K562 (cell line): ENCODE results near the gene ZCRB1. TPM values are rescaled to one million over a fixed set of nuclear protein-coding genes. Genes with fewer than 3 reads are reported as not detected.

Source experiments
- CBFA2T2 ChIP-seq: fragments of 450-650 bp; conservative IDR thresholded peaks from 2 replicates; pipeline ENCODE4 v1.6.1; 2017; ENCODE audit warnings: mild to moderate bottlenecking
- ELF1 ChIP-seq: fragments of 200-800 bp; sonication (Bioruptor generic); IDR thresholded peaks from 2 replicates; pipeline ENCODE4 v1.6.1; 2016; ENCODE audit warnings: missing genetic modification characterization, missing compliant biosample characterization
- EP300 ChIP-seq: IDR thresholded peaks from 2 replicates; pipeline ENCODE4 v1.6.1; 2012; ENCODE audit warnings: low read length, improper control_type of control experiment
- FOSL1 ChIP-seq: fragments of 200-800 bp; sonication (Bioruptor generic); conservative IDR thresholded peaks from 2 replicates; pipeline ENCODE4 v1.6.1; 2016; ENCODE audit warnings: missing genetic modification characterization, missing compliant biosample characterization
- FOXJ3 ChIP-seq: sonication (generic); formaldehyde crosslinking; IDR thresholded peaks from 2 replicates; pipeline ENCODE4 v1.4.0; 2020; ENCODE audit warnings: mild to moderate bottlenecking, missing genetic modification reagents
- GTF2F1 ChIP-seq: IDR thresholded peaks from 2 replicates; pipeline ENCODE4 v1.6.1; 2011; ENCODE audit warnings: low read depth, low read length, improper control_type of control experiment
- HEY1 ChIP-seq: fragments of 250-450 bp; sonication (Bioruptor Pico); IDR thresholded peaks from 2 replicates; pipeline ENCODE4 v1.5.0; 2020; ENCODE audit warnings: mild to moderate bottlenecking, moderate library complexity, borderline replicate concordance
- JUNB ChIP-seq: fragments of 450-650 bp; formaldehyde crosslinking; conservative IDR thresholded peaks from 2 replicates; pipeline ENCODE4 v1.4.0; 2020; ENCODE audit warnings: mild to moderate bottlenecking
- MTA3 ChIP-seq: fragments of 450-650 bp; formaldehyde crosslinking; IDR thresholded peaks from 2 replicates; pipeline ENCODE4 v1.6.1; 2017; ENCODE audit warnings: mild to moderate bottlenecking, borderline replicate concordance
- NCOR1 ChIP-seq: fragments of 450-650 bp; IDR thresholded peaks from 2 replicates; pipeline ENCODE4 v1.6.1; 2016; ENCODE audit warnings: mild to moderate bottlenecking, moderate library complexity
- NFRKB ChIP-seq: fragments of 450-650 bp; IDR thresholded peaks from 2 replicates; pipeline ENCODE4 v1.6.1; 2016; ENCODE audit warnings: low read depth
- NFYB ChIP-seq: IDR thresholded peaks from 2 replicates; pipeline ENCODE4 v1.6.1; 2011; ENCODE audit warnings: mild to moderate bottlenecking, moderate library complexity; ENCODE audit not compliant: insufficient read length; ENCODE audit errors: extremely low read depth
- NR2F6 ChIP-seq: fragments of 450-650 bp; formaldehyde crosslinking; IDR thresholded peaks from 2 replicates; pipeline ENCODE4 v1.4.0; 2020; ENCODE audit warnings: mild to moderate bottlenecking
- RBFOX2 ChIP-seq: fragments of 200-400 bp; formaldehyde crosslinking; IDR thresholded peaks from 2 replicates; pipeline ENCODE4 v1.6.1; 2017; ENCODE audit warnings: low read depth, mild to moderate bottlenecking, low read length, moderate library complexity
- RBM34 ChIP-seq: fragments of 200-400 bp; formaldehyde crosslinking; IDR thresholded peaks from 2 replicates; pipeline ENCODE4 v1.6.1; 2018; ENCODE audit warnings: low read length, borderline replicate concordance; ENCODE audit not compliant: insufficient read depth
- TBP ChIP-seq: optimal IDR thresholded peaks from 2 replicates; pipeline ENCODE3; 2011; ENCODE audit warnings: low read depth, low read length, improper control_type of control experiment
- TGIF2 ChIP-seq: sonication (generic); formaldehyde crosslinking; IDR thresholded peaks from 2 replicates; pipeline ENCODE4 v1.8.1; 2022; ENCODE audit warnings: mild to moderate bottlenecking, missing genetic modification reagents, moderate library complexity
- XRCC4 ChIP-seq: IDR thresholded peaks from one replicate; pipeline ENCODE4 v1.6.1; 2011; ENCODE audit not compliant: insufficient read depth, insufficient read length; ENCODE audit errors: extremely low read depth
- ZNF121 ChIP-seq: sonication (generic); formaldehyde crosslinking; conservative IDR thresholded peaks from 2 replicates; pipeline ENCODE4 v1.8.0; 2022; ENCODE audit warnings: missing genetic modification reagents
- ZNF274 ChIP-seq: IDR thresholded peaks from 2 replicates; pipeline ENCODE4 v1.6.1; 2011; ENCODE audit warnings: low read depth, mild to moderate bottlenecking, low read length, moderate library complexity, borderline replicate concordance
- ZNF384 ChIP-seq: IDR thresholded peaks from 2 replicates; pipeline ENCODE4 v1.6.1; 2012; ENCODE audit warnings: low read depth, low read length, improper control_type of control experiment
- ZNF586 ChIP-seq: fragments of 450-650 bp; formaldehyde crosslinking; conservative IDR thresholded peaks from 2 replicates; pipeline ENCODE4 v1.4.0; 2020; ENCODE audit warnings: mild to moderate bottlenecking, moderate library complexity
- ZNF778 ChIP-seq: fragments of 450-650 bp; formaldehyde crosslinking; IDR thresholded peaks from 2 replicates; pipeline ENCODE4 v1.4.0; 2020; ENCODE audit warnings: mild to moderate bottlenecking, moderate library complexity
- polyA plus RNA-seq, 8 experiments: library from polyadenylated mRNA; depleted of rRNA in 4 of 8; stranded (reverse) in 5 of 8; unstranded in 3 of 8; fragments of >200 nt; fragmentation: Nextera tagmentation in 2 of 8; fragmentation: Illumina TruSeq in 1 of 8; extraction: Ambion mirVana in 2 of 8; extraction: Trizol in 1 of 8; gene quantifications; 2 replicates each; pipeline versions ENCODE4 v1.2.1 to v1.2.3, GENCODE V29; 2011 to 2014; ENCODE audit warnings: inconsistent platforms in 1 of 8, missing spikeins in 1 of 8
- total RNA-seq, 7 experiments: library from RNA; depleted of rRNA in 6 of 7; stranded (reverse); fragments of >200 nt in 6 of 7; fragmentation: Illumina TruSeq in 2 of 7; extraction: Trizol in 2 of 7; gene quantifications; 2 replicates each; pipeline versions ENCODE4 v1.2.1 to v1.2.3, GENCODE V29; 2011 to 2021; ENCODE audit warnings: low replicate concordance in 1 of 7
- TF ChIP-seq, protein P1 (sequence below): fragments of 450-650 bp; formaldehyde crosslinking; IDR thresholded peaks from 2 replicates; pipeline ENCODE4 v1.4.0; 2020; ENCODE audit warnings: mild to moderate bottlenecking
- TF ChIP-seq, protein P2 (sequence below): fragments of 250-450 bp; sonication (Bioruptor Pico); IDR thresholded peaks from 2 replicates; pipeline ENCODE4 v1.8.0; 2022; ENCODE audit warnings: moderate library complexity, mild to moderate bottlenecking, inconsistent platforms
- TF ChIP-seq, protein P3 (sequence below): fragments of 450-650 bp; IDR thresholded peaks from 2 replicates; pipeline ENCODE4 v1.6.1; 2014; ENCODE audit warnings: low read depth, mild to moderate bottlenecking, moderate library complexity, borderline replicate concordance
- TF ChIP-seq, protein P4 (sequence below): fragments of 450-650 bp; formaldehyde crosslinking; IDR thresholded peaks from 2 replicates; pipeline ENCODE4 v1.4.0; 2020; ENCODE audit warnings: mild to moderate bottlenecking, moderate library complexity

ZCRB1 gene
- total and polyA plus RNA-seq, 9 of the 15 experiments (the other 6 are each of a cell fraction or from before 2014, with no cell fraction given), result 36.0 to 102 (median 51.0) TPM

DNA sequence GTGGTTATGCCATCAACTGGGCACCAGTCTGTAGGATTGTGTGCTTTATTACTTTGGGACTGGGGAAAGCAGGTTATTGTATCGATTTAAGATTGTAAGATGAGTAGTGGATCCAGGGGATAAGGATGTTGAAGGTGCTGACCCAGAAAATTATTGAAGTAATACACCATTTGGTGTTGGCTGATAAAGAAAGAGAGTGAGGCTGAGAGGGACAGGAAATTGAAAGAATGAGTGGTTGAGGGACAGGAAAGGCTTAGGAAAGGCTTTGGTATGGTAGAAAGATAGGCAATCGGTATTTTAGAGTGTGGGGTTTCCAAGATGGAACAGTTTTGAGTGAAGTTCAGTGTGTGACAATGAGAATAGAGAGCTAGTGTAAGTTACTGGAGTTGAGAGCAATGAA lies 12.4 kb upstream of the ZCRB1 start (continued):
- TF ChIP-seq FOSL1 (tag) (no peak), NFRKB (no peak), TBP (no peak), RBFOX2 (no peak), GTF2F1 (no peak), TGIF2 (CRISPR knock-in tag) (no peak), XRCC4 (no peak), ZNF384 (no peak), NR2F6 (CRISPR knock-in tag) (no peak), EP300 (no peak), RBM34 (no peak), ZNF121 (CRISPR knock-in tag) (no peak), NFYB (no peak), JUNB (no peak), ELF1 (no peak), ZNF586 (no peak), MTA3 (no peak), NCOR1 (peak; percentile 26; the same call in 1 of the 2 replicates), CBFA2T2 (peak; percentile 36; the same call in 1 of the 2 replicates), ZNF274 (no peak), ZNF778 (CRISPR knock-in tag) (no peak), HEY1 (no peak), FOXJ3 (CRISPR knock-in tag) (no peak)
- TF ChIP-seq, protein P1, sequence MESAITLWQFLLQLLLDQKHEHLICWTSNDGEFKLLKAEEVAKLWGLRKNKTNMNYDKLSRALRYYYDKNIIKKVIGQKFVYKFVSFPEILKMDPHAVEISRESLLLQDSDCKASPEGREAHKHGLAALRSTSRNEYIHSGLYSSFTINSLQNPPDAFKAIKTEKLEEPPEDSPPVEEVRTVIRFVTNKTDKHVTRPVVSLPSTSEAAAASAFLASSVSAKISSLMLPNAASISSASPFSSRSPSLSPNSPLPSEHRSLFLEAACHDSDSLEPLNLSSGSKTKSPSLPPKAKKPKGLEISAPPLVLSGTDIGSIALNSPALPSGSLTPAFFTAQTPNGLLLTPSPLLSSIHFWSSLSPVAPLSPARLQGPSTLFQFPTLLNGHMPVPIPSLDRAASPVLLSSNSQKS (CRISPR knock-in tag), result no peak
- TF ChIP-seq, protein P2, sequence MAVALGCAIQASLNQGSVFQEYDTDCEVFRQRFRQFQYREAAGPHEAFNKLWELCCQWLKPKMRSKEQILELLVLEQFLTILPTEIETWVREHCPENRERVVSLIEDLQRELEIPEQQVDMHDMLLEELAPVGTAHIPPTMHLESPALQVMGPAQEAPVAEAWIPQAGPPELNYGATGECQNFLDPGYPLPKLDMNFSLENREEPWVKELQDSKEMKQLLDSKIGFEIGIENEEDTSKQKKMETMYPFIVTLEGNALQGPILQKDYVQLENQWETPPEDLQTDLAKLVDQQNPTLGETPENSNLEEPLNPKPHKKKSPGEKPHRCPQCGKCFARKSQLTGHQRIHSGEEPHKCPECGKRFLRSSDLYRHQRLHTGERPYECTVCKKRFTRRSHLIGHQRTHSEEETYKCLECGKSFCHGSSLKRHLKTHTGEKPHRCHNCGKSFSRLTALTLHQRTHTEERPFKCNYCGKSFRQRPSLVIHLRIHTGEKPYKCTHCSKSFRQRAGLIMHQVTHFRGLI, result no peak
- TF ChIP-seq, protein P3, sequence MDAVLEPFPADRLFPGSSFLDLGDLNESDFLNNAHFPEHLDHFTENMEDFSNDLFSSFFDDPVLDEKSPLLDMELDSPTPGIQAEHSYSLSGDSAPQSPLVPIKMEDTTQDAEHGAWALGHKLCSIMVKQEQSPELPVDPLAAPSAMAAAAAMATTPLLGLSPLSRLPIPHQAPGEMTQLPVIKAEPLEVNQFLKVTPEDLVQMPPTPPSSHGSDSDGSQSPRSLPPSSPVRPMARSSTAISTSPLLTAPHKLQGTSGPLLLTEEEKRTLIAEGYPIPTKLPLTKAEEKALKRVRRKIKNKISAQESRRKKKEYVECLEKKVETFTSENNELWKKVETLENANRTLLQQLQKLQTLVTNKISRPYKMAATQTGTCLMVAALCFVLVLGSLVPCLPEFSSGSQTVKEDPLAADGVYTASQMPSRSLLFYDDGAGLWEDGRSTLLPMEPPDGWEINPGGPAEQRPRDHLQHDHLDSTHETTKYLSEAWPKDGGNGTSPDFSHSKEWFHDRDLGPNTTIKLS, result no peak
- TF ChIP-seq, protein P4, sequence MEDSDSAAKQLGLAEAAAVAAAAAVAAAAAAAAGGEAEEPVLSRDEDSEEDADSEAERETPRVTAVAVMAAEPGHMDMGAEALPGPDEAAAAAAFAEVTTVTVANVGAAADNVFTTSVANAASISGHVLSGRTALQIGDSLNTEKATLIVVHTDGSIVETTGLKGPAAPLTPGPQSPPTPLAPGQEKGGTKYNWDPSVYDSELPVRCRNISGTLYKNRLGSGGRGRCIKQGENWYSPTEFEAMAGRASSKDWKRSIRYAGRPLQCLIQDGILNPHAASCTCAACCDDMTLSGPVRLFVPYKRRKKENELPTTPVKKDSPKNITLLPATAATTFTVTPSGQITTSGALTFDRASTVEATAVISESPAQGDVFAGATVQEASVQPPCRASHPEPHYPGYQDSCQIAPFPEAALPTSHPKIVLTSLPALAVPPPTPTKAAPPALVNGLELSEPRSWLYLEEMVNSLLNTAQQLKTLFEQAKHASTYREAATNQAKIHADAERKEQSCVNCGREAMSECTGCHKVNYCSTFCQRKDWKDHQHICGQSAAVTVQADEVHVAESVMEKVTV, result no peak
